ENCODE data around the gene MAP3K9. TPM values are rescaled to one million over a fixed set of nuclear protein-coding genes. Genes with fewer than 3 reads are reported as not detected.

MAP3K9 gene
- total RNA-seq, 1 donor from 2014 or later = 13.0 TPM

DNA sequence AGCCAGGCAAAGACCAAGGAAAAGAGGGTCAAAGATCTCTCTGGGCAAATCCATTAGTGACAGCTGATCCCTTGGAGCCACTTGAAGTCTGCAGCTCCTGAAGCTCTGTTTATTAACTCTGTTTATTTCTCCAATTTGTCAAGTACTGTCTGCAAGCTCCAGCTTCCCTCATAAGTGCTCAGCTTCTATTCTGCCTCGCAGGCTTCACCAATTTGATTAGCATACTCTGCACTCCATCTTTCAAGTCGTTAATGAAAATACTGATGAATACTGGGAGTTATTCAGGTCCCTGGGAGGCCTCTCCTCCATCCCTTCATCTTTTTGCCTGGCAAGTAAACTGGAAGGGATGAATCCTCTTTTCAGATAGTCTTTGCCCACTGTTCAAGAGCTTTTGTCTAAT, 113.3 kb downstream of the MAP3K9 start:
- Histone ChIP-seq H3K27ac (ENCODE audit: low read depth, low read length) (no peak overlapping the region), H3K9ac (ENCODE audit: low read length) (no peak overlapping the region), H3K9me3 (ENCODE audit: insufficient read depth, low read depth, low read length) (no peaks in the 10 kb centered on the region), H3K27me3 (ENCODE audit: insufficient read depth, low read length) (no peaks in the 10 kb centered on the region), H3K79me2 (ENCODE audit: insufficient read depth, low read length) (no peaks in the 10 kb centered on the region), H3K4me2 (ENCODE audit: low read length) (no peak overlapping the region), H2AFZ (ENCODE audit: low read depth, low read length) (no peak overlapping the region), H3K4me3 (ENCODE audit: insufficient read depth, low read depth, low read length) (no peak overlapping the region), H3K36me3 (ENCODE audit: insufficient read depth, low read length) (no peaks in the 10 kb centered on the region), H4K20me1 (ENCODE audit: insufficient read depth, low read length) (no peaks in the 10 kb centered on the region), H3K4me1 (ENCODE audit: insufficient read depth, low read length) (no peaks in the 10 kb centered on the region)
- no peak overlapping the region for H3K4me3 Mint-ChIP-seq (ENCODE audit: unreplicated experiment)
- H3K27ac Mint-ChIP-seq (ENCODE audit: unreplicated experiment) = no peak overlapping the region
- FAIRE-seq (no peak), DNase-seq (ENCODE audit: low read depth) (no peak)
- no peaks in the 10 kb centered on the region for H3K36me3 Mint-ChIP-seq (ENCODE audit: low read depth, unreplicated experiment)
- peaks cover 7% of the 10 kb centered on the region for H3K27me3 Mint-ChIP-seq (ENCODE audit: low read depth, unreplicated experiment)
- no peak for TF ChIP-seq EZH2 (IDR thresholded peaks at IDR 0.05; ENCODE audit: insufficient read depth, low read length)
- TF ChIP-seq, protein P1, sequence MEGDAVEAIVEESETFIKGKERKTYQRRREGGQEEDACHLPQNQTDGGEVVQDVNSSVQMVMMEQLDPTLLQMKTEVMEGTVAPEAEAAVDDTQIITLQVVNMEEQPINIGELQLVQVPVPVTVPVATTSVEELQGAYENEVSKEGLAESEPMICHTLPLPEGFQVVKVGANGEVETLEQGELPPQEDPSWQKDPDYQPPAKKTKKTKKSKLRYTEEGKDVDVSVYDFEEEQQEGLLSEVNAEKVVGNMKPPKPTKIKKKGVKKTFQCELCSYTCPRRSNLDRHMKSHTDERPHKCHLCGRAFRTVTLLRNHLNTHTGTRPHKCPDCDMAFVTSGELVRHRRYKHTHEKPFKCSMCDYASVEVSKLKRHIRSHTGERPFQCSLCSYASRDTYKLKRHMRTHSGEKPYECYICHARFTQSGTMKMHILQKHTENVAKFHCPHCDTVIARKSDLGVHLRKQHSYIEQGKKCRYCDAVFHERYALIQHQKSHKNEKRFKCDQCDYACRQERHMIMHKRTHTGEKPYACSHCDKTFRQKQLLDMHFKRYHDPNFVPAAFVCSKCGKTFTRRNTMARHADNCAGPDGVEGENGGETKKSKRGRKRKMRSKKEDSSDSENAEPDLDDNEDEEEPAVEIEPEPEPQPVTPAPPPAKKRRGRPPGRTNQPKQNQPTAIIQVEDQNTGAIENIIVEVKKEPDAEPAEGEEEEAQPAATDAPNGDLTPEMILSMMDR (IDR thresholded peaks at IDR 0.05; ENCODE audit: insufficient read depth, low read depth, low read length) = no peak
- H3K9me3 Mint-ChIP-seq (ENCODE audit: unreplicated experiment) = no peaks in the 10 kb centered on the region
- H3K4me1 Mint-ChIP-seq (ENCODE audit: low read depth, unreplicated experiment) = peaks cover 14% of the 10 kb centered on the region

DNA sequence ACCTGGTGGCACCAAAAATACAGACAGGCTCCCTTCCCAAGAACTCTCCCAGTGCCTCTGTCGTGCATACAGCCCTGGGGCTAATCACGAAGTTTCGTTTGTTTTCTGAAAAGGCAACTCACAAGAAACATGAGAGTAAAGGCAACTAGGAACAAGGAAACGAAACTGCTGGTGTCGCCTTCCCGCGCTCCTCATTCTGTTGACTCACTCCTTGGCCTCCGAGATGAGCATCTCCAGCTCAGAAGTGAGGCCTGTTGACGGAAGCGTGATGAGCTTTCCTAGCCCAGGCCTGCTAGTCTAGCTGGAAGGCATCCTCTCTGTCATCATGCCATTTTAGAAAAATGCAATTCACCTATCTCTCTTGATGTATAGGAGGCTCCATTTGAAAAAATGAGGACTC, 117.1 kb downstream of the MAP3K9 start:
- TF ChIP-seq, protein P1 (IDR thresholded peaks at IDR 0.05; ENCODE audit: insufficient read depth, low read depth, low read length) = no peak
- no peak for TF ChIP-seq EZH2 (IDR thresholded peaks at IDR 0.05; ENCODE audit: insufficient read depth, low read length)
- Mint-ChIP-seq H3K9me3 (ENCODE audit: unreplicated experiment) (no peaks in the 10 kb centered on the region), H3K27me3 (ENCODE audit: low read depth, unreplicated experiment) (peaks cover 3% of the 10 kb centered on the region), H3K4me3 (ENCODE audit: unreplicated experiment) (no peak overlapping the region), H3K27ac (ENCODE audit: unreplicated experiment) (no peak overlapping the region), H3K4me1 (ENCODE audit: low read depth, unreplicated experiment) (no peaks in the 10 kb centered on the region), H3K36me3 (ENCODE audit: low read depth, unreplicated experiment) (no peaks in the 10 kb centered on the region)
- no peak overlapping the region for H3K4me3 ChIP-seq (ENCODE audit: insufficient read depth, low read depth, low read length)
- no peak overlapping the region for H3K4me2 ChIP-seq (ENCODE audit: low read length)
- FAIRE-seq (no peak), DNase-seq (ENCODE audit: low read depth) (no peak)
- H4K20me1 ChIP-seq (ENCODE audit: insufficient read depth, low read length) = no peaks in the 10 kb centered on the region
- H3K79me2 ChIP-seq (ENCODE audit: insufficient read depth, low read length) = no peaks in the 10 kb centered on the region
- H3K36me3 ChIP-seq (ENCODE audit: insufficient read depth, low read length) = no peaks in the 10 kb centered on the region
- no peak overlapping the region for H2AFZ ChIP-seq (ENCODE audit: low read depth, low read length)
- no peaks in the 10 kb centered on the region for H3K4me1 ChIP-seq (ENCODE audit: insufficient read depth, low read length)
- H3K9ac ChIP-seq (ENCODE audit: low read length) = no peak overlapping the region
- no peak overlapping the region for H3K27ac ChIP-seq (ENCODE audit: low read depth, low read length)
- no peaks in the 10 kb centered on the region for H3K27me3 ChIP-seq (ENCODE audit: insufficient read depth, low read length)
- H3K9me3 ChIP-seq (ENCODE audit: insufficient read depth, low read depth, low read length) = no peaks in the 10 kb centered on the region

DNA sequence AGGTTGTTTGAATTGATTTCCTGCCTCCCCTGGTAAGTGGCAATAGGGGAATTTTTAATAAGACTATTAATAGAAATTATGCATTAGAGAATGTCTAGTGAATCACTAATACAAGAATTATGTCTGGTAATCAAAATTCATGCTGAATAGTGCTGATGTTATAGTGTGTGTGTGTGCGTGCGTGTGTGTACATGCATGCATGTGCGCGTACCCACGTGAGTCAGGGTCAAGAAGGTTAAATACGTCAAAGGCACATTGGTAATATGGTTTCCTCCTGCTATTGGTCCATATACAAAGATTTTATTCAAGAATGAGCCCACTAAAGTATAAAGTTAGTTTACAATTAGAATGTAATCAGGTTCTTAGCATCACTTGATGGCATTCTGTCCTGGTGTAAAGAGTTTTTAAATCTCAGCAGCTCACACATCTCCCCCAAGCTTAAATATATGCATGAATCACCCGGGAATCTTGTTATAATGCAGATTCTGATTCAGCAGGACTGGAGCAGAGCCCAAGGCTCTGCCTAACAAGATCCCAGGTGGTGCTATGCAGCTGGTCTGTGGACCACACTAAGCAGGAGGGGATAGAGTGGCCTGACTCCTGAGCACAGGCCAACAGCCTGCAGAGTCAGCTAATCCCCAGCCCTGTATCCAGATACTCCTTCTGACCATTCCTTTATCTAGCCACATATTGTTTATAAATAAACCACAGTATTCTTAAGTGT, 123.7 kb downstream of the MAP3K9 start:
- Histone ChIP-seq H2AFZ (ENCODE audit: low read depth, low read length) (no peak overlapping the region), H3K9ac (ENCODE audit: low read length) (no peak overlapping the region), H3K4me1 (ENCODE audit: insufficient read depth, low read length) (no peaks in the 10 kb centered on the region), H3K4me2 (ENCODE audit: low read length) (no peak overlapping the region), H3K36me3 (ENCODE audit: insufficient read depth, low read length) (no peaks in the 10 kb centered on the region), H4K20me1 (ENCODE audit: insufficient read depth, low read length) (no peaks in the 10 kb centered on the region), H3K79me2 (ENCODE audit: insufficient read depth, low read length) (no peaks in the 10 kb centered on the region), H3K27ac (ENCODE audit: low read depth, low read length) (no peak overlapping the region), H3K9me3 (ENCODE audit: insufficient read depth, low read depth, low read length) (no peaks in the 10 kb centered on the region), H3K4me3 (ENCODE audit: insufficient read depth, low read depth, low read length) (no peak overlapping the region), H3K27me3 (ENCODE audit: insufficient read depth, low read length) (no peaks in the 10 kb centered on the region)
- Mint-ChIP-seq H3K4me3 (ENCODE audit: unreplicated experiment) (no peak overlapping the region), H3K27me3 (ENCODE audit: low read depth, unreplicated experiment) (peaks cover 5% of the 10 kb centered on the region), H3K4me1 (ENCODE audit: low read depth, unreplicated experiment) (no peaks in the 10 kb centered on the region), H3K36me3 (ENCODE audit: low read depth, unreplicated experiment) (no peaks in the 10 kb centered on the region), H3K27ac (ENCODE audit: unreplicated experiment) (no peak overlapping the region), H3K9me3 (ENCODE audit: unreplicated experiment) (no peaks in the 10 kb centered on the region)
- FAIRE-seq (no peak), DNase-seq (ENCODE audit: low read depth) (peak; percentile 24)
- TF ChIP-seq, protein P1 (IDR thresholded peaks at IDR 0.05; ENCODE audit: insufficient read depth, low read depth, low read length) = no peak
- TF ChIP-seq EZH2 (IDR thresholded peaks at IDR 0.05; ENCODE audit: insufficient read depth, low read length) = no peak
